Activated CD4-positive, alpha-beta T cell treated with anti-CD3 and anti-CD28 coated beads, Interleukin-10, Interleukin-2, amounts not matched to agents 100 ng/mL and 50 ng/mL, durations not matched to agents 16 hours and 8 hours (primary cell): ENCODE measurements around the gene SOX18.
"Not testable (repeated sequence)": the region's sequence is repeated elsewhere in the genome, so short reads cannot be mapped to it uniquely, and the experiment has no call there.

Source experiments
- DNase-seq: peaks from one replicate; pipeline ENCODE4 v3.0.0-alpha.2; 2020

Gene SOX18

GRCh38 chr20:64015635-64016034 lies 33.8 kb downstream of the SOX18 start:
- DNase-seq = no peak

DNA sequence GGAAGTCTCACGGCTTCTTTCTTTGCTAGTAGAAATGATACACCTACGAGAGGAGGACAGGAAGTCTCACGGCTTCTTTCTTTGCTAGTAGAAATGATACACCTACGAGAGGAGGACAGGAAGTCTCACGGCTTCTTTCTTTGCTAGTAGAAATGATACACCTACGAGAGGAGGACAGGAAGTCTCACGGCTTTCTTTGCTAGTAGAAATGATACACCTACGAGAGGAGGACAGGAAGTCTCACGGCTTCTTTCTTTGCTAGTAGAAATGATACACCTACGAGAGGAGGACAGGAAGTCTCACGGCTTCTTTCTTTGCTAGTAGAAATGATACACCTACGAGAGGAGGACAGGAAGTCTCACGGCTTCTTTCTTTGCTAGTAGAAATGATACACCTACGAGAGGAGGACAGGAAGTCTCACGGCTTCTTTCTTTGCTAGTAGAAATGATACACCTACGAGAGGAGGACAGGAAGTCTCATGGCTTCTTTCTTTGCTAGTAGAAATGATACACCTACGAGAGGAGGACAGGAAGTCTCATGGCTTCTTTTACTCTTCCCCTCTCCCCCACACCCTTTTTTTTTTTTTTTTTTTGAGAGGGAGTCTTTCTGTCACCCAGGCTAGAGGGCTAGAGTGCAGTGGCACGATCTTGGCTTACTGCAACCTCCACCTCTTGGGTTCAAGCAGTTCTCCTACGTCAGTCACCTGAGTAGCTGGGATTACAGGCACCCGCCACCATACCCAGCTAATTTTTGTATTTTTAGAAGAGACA lies 36.9 kb downstream of the SOX18 start:
- not testable (repeated sequence) for DNase-seq

- DNase-seq = no peak
Observed at GRCh38 chr20:64011366-64011779, 38.1 kb downstream of the SOX18 start.

- DNase-seq = peak; percentile 48
Observed at GRCh38 chr20:64010711-64011237, 38.7 kb downstream of the SOX18 start.

DNA sequence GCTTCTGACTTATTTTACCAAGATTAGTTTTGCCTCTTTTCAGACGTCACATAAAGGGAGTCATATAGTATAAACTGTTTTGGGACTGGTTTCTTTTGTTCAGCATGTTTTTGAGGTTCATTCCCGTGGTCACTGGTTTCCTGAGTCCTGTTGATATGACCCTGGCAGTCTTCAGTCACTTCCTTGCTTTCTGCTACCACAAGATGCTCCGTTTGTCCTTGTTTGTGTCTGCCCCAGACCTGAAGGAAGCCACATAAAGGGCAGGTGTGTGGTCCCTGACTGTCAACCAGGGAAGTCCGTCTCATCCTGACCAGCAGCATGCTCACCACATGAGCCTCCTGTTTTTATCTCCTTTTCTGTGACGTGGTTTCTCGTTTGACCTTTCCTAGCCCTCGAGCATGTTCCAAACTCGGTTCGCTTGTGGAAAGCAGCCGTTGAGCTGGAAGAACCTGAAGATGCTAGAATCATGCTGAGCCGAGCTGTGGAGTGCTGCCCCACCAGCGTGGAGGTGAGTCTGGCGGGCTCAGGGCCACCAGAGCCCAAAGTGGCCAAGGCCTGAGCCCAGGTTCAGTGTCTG lies 39.5 kb downstream of the SOX18 start:
- DNase-seq = peak; percentile 47

DNA sequence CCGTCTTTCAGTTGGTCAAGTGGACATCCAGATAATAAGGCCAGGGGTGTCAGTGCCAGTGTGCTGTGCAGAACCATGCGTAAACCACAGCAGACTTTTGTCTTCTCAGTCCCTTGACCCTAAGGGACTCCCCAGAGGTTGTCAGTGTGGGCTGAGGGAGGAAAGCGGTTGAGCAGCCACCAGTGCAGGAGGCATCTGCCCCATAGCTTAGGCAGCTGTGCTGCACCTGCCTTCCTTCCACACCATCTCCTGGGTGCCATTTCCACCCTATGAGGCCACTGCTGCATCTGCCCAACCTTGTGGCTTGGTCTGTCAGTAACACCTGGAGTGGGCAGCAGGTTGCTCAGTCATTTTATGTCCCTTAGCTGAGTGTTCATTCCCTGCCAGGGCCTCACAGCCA lies 42.5 kb downstream of the SOX18 start:
- DNase-seq = no peak

GRCh38 chr20:64006490-64006889 lies 42.9 kb downstream of the SOX18 start:
- DNase-seq = no peak

GRCh38 chr20:64005394-64005793 lies 44.0 kb downstream of the SOX18 start:
- no peak for DNase-seq

DNA sequence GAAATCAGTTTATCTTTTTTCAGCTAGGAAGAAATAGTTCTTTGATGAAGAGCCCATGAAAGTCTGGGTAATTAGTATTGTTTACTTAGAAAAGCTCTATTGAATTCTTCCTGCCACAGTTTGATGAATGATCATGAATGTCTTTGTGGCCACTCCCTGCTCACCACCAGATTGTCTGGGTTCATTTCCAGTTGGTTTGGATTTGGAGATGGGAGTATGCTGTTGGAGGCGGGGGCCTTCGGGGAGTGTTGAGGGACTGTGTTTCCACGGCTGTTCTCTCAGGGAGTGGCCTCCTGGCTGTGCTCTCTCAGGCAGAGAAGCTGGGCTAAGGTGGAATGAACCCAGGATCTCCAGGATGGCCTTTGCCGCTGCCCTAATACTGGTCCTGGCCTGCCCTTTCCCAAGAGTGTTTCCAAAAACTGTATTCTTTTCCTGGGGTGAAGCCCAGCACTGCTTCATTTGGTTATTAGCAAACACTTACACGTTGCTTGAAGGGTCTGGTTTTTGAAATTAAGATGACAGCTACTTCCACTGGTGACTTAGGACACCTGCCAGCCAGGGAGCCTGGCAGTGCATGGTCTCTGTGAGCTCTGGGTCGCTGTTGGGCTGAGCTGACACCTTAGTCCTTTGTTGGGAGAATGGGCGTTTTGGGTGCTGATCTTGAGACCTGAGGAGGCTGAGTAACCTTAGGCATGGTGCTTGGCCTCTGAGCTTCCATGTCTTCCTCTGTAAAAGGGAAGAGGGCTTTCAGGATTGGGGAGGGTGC lies 45.3 kb downstream of the SOX18 start:
- DNase-seq = no peak

DNA sequence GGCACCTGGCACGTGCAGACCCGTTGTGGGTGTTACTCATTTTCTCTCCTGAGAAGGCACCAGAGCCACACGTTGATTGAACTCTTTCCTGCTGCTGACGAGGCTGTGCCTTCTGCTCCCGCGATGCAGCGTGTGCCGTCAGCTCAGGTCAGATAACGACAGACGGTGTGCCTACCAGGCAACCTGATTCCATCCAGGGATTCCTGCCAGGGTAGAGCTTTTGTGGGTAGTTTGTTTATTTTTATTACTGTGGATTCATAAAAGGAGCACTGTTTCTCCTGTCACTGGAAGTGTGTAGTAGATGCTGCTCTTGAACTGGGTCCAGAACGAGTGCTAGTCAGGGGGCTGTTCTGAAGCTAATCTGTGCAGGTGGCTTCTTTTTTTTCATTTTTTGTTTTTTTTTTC lies 47.8 kb downstream of the SOX18 start:
- no peak for DNase-seq

DNA sequence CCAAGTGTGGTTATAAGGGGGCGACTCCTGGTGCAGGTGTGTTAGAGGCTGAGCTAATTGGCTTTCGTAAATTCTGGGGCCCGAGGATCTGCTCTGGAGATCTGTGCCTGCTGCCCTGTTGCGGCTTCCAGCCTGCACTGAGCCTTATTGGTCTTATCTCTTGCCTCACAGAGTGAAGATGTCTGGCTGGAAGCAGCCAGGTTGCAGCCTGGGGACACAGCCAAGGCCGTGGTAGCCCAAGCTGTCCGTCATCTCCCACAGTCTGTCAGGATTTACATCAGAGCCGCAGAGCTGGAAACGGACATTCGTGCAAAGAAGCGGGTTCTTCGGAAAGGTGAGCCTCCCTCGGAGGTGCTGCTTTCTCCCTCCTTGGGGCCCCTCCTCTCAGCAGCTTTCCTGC lies 48.5 kb downstream of the SOX18 start:
- no peak for DNase-seq
